ENCODE data around the gene MOXD1. TPM values are rescaled to one million over a fixed set of nuclear protein-coding genes. Genes with fewer than 3 reads are reported as not detected.

The MOXD1 gene
- total RNA-seq (2014; rRNA removed; shearing (Covaris generic)): not detected in 2 replicates

DNA sequence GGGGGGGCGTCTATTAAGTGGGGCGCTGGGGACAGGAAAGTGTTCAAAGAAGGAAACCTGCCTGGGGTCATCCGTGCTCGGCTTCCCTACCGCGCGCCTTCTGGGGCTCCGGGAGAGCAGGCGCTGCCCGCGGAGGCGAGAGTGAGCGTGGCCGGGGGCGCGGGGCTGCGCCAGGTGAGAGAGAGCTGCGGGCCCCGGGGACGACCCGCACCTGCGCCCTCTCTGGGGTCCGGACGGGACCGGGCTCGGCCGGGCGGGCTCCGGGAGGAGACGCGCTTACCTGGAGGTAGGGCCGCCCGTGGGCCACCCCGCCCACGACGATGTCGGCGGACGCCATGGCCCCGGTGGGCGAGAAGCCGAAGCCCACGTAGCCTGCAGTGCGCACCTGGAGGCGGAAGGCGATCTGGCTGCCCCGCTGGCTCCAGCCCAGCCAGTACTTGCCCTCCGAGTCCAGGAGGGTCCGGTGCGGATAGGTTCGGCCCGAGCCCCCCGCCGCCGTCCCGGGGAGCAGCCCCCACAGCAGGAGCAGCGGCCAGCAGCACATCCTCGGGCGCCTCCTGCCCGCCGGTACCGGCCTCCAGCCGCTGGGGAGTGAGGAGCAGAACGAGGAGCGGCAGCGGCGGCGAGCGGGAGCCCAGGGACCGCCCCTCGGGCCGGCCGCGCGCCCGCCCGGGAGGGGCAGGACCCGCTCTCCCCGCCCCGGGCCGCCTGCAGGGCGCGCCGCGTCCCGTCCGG lies at the start of gene MOXD1:
TSS of gene MOXD1 (minus strand) at position 593 of the 735 bp plus-strand sequence. CDS start at position 544, 49 bp downstream.
- no peak for DNase-seq (ENCODE audit: low spot score)
- in situ Hi-C loops (cut with HindIII; ENCODE audit: low sequenced_read_pairs): no loop called here

DNA sequence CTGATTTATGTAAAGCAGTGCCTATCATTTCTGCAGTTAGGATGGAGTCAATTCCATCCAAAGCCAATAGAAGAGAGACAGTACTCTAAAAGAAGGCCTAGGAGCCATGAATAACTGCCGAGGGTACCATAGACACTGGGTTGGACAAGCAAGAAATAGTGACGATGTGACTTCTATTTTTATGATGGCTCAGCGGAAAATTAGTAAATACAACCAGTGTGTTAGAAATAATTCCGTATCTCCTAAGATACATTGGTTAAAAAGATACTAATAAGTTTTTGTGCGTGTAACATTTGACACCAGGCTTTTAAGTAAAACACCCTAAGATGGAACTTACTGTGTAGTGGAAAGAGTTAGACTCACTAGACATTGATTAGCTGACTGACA lies 45.6 kb upstream of the MOXD1 start:
- in situ Hi-C loops (cut with HindIII; ENCODE audit: low sequenced_read_pairs): no loop called here
- no peak for DNase-seq (ENCODE audit: low spot score)

DNA sequence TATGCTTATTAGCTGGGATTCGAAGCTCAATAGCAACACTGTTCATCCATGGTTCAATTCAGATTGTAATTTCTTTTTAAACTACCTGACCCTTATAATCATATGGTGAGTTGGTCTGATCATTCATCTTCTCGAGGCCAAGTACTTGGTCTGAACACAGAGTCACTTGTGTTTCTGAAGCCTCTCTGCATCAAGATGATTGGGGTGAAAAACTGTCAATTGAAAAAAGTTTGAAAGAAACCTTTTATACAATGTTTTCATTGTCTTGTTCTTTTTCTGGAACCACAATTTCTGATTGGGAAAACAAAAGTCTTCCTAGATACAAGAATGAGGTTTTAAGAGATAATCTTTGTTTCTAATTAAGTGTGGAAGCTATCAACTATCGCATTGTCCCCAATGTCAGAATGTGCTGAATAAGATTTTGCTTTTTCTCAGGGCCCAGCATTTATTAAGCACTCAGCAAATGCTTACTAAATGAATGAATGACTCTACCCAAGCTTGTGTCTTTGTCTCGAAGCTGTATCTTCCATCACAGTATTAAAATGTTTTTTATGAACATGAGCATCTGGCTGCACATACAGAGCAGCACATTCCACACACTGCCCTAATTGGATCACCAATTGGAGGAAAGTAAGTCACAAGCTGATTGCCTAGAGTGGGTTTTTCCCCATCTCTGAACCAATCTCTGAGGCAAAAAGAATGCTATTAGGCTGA lies 45.0 kb upstream of the MOXD1 start:
- DNase-seq (ENCODE audit: low spot score): no peak
- in situ Hi-C loops (cut with HindIII; ENCODE audit: low sequenced_read_pairs): no loop called here

DNA sequence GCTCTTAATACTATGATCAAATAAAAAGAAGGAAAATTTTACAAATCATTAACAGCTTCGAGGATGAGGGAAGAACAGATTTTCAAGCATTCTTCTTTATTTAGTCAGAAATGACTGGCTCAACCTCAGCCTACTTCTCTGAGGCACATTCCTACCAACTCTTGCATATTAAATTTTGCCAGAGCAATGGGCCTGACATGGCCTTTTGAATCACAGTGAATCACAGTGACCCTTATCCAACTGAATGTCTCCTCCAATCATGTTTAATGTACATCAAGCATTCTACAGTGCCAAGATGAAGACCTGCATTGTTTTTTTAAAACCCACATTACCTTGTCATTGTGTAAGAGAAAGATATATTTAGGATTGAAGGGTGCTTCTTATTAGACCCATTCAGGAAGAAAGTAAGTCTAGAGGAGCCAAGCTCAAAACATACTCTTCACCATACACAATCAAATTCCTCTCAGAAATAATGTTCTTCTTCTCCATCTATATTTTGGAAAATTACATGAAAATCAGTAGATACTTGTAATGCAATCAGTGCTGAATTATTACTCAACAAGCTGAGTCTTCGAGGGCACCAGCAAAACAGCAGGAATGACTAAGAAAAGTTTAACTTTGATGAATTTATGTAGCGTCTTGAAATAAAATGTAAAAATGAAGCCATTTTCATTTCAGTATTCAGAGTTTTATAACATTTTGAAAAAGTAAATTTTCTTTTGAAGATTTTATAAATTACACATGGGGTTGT lies 44.1 kb upstream of the MOXD1 start:
- no peak for DNase-seq (ENCODE audit: low spot score)
- in situ Hi-C loops (cut with HindIII; ENCODE audit: low sequenced_read_pairs): no loop called here

DNA sequence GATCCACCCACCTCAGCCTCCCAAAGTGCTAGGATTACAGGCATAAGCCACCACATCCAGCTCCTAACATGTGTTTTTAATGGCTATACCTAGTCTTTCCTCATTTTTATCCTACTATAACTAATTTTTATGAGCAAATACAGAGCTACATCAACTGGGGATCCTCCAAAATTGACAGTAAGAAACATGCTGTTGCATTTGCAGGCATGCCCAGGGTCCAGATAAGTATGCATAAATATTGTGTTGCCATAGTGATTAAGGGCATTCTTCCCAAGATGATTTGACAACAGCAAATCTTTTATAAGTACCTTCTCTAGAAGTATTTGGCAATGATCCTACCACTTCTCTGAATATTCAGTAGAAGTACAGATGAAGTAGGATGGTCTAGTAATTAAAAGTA lies 41.9 kb upstream of the MOXD1 start:
- in situ Hi-C loops (cut with HindIII; ENCODE audit: low sequenced_read_pairs): no loop called here
- no peak for DNase-seq (ENCODE audit: low spot score)

DNA sequence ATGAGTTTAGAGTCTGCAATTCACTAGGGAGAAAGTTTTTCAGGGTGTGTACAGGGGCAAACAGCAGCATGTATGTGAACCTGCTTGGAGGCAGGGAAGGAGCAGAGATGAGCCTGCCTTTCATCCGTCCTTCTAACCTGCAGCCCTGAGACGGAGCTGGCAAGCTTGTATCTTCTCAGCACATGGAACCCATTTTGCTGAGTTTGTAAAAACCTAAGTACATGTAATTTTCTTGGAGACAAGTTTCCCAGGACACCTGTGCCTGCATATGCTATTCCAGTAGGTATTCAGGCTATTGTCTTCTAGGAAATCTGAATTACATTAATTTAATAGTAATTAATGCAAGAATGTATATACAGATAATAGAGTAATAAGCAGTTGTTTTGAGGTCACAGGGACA lies 28.8 kb upstream of the MOXD1 start:
- in situ Hi-C loops (cut with HindIII; ENCODE audit: low sequenced_read_pairs): no loop called here
- no peak for DNase-seq (ENCODE audit: low spot score)

DNA sequence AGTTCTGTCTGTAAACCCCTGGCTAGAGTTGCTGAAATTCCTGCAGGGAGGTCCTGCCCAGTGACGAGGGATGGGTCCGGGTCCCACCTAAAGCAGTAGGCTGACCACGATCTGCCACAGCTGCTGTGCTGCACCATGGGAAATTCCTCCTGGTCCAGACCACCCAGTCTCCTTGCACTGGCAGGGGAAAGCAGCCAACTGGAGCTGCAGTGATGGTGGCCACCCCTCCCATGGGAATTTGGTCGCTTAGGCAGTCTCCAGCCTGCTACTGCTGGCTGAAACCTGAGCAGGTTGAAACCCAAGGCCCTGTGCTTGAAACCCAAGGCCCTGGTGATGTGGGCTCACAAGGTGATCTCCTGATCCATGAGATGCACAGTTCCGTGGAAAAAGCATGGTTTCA lies 23.9 kb upstream of the MOXD1 start:
- in situ Hi-C loops (cut with HindIII; ENCODE audit: low sequenced_read_pairs): no loop called here
- no peak for DNase-seq (ENCODE audit: low spot score)

DNA sequence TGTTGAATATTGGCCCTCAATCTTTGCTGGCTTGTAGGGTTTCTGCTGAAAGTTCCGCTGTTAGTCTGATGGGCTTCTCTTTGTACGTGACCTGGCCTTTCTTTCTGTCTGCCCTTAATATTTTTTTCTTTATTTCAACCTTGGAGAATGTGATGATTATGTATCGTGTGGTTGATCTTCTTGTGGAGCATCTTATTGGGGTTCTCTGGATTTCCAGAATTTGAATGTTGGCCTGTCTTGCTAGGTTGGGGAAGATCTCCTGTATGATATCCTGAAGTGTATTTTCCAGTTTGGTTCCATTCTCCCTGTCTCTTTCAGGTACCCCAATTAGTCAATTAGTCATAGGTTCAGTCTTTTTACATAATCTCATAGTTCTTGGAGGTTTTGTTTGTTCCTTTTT lies 22.6 kb upstream of the MOXD1 start:
- in situ Hi-C loops (cut with HindIII; ENCODE audit: low sequenced_read_pairs): no loop called here
- DNase-seq (ENCODE audit: low spot score): no peak

DNA sequence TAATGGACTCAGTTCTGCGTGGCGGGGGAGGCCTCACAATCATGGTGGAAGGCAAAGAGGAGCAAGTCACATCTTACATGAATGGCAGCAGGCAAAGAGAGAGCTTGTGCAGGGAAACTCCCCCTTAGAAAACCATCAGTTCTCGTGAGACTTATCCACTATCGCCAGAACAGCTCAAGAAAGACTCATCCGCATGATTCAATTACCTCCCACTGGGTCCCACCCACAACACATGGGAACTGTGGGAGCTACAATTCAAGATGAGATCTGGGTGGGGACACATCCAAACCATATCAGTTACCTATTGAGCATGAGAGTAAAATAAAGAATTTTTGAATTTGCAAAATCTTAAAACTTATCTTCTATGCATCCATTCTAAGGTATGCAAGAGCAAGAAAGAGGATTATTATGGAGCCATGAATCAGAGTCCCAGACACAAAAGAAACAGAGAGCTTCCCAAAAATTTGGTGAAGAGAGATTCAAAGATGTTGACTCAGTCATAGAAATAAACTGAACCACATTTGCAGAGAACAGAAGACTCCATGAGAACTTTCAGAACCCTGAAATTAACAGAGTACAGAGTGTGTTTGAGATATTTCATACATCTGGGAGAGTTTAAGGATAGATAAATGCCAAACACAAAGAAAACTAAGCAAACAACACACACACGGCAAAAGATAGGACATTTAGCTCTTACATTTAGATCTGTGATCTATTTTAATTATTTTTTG lies 17.1 kb upstream of the MOXD1 start:
- no peak for DNase-seq (ENCODE audit: low spot score)
- in situ Hi-C loops (cut with HindIII; ENCODE audit: low sequenced_read_pairs): no loop called here

DNA sequence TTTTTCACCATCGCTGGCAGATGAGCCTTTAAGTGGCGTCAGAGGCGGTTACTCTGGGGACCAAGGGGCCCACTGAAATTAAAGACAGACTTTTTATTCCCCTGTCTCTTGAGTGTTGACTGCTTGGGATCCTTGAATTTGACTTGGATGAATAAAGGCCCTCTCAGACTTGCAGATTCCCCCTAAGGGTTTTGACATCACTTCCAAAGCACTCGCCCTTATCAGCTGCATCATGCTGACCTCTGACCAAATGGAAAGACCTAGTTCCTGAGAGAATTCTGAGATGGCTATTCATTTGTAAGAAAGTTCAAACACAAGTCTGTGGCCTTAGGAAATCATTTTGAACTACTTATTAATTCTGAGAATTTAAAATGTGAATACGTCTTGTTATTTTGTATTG lies 13.5 kb upstream of the MOXD1 start:
- in situ Hi-C loops (cut with HindIII; ENCODE audit: low sequenced_read_pairs): no loop called here
- DNase-seq (ENCODE audit: low spot score): no peak

DNA sequence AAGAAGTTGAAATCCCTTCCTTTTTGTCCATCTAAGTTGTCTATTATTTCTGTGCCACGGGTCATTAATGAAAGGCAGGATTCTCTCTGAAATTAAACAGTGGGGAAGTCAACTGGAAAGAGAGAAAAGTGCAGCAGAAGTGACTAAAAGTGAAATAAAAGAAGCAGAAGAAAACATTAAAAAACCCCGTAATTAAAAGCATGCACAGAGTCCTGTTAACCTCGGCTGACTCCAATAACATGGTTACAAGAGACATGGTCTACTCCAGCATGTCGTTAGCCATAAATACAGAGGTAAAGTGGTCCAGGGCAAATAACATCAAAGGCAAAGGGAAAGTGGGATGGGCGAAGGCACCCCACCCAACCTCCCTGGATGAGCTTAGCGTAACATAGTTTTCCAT lies 13.0 kb upstream of the MOXD1 start:
- in situ Hi-C loops (cut with HindIII; ENCODE audit: low sequenced_read_pairs): no loop called here
- no peak for DNase-seq (ENCODE audit: low spot score)

DNA sequence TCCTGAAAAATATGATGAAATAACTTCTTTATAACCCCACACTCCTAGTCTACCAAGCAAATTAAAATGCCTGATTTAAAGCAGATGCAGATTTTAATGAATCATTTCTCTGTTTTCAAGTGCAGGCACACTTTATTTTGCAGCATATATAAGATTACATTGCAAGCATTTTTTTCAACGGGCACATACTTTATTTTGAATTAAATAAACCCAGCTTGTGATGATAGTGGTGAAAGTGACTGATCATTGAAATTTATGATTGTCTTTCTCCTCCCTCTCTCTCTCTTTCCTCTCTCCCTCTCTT lies 12.2 kb upstream of the MOXD1 start:
- in situ Hi-C loops (cut with HindIII; ENCODE audit: low sequenced_read_pairs): no loop called here
- DNase-seq (ENCODE audit: low spot score): no peak

DNA sequence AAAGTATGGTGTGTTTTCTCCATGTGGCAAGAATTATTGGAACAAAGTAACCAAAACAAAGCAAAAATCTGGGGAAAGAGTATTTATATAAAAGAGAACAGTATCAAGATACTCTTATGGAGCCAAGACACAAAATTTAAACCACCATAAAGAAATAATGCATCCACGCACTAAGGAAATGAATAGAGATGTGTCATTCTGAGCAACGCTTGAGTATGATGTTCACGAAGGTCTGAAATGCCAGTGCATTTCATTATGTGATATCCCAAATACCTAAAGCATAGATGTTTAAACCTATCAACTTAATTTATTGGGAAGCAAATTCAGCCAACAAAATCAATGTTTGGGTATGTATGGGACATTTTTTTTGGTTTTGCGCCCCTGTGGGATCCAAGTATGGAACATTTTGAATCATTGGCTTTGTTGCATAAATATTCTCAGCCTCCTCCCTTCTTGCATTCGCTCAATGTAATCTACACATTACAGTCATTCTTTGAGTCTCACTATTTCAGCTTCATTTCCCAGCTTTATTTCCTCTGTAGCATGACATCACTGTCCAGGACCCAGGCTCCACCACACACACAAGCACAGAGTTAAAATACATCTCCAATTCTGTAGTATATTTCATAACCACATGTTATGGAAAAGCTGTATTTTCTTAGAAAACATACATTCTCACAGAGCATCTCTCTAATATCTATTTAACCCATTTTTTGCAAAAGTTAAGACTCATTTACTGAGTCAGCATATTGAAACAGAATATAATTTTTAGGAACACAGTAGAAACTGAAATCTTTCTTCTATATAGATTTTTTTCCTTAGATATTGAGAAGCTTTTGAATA lies 11.6 kb upstream of the MOXD1 start:
- in situ Hi-C loops (cut with HindIII; ENCODE audit: low sequenced_read_pairs): no loop called here
- no peak for DNase-seq (ENCODE audit: low spot score)

DNA sequence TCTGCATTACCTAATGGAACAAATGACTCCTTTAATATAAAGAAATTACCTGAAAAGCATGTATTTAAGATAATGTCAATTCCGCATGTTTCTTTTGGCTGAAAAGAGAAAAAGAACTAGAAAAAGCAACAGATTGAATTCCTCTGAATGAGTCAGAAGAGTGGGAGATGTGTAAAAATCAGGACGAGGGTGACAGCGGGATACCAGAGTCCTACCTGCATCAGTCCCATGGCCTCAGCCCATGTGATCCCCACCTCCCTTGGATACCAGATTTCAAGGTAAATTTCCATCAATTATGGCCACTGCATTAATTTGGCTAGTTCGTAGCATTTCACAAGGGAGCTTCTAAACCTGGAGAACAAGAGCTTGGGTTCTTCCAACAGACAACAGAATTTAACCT lies 10.0 kb upstream of the MOXD1 start:
- in situ Hi-C loops (cut with HindIII; ENCODE audit: low sequenced_read_pairs): no loop called here
- no peak for DNase-seq (ENCODE audit: low spot score)

DNA sequence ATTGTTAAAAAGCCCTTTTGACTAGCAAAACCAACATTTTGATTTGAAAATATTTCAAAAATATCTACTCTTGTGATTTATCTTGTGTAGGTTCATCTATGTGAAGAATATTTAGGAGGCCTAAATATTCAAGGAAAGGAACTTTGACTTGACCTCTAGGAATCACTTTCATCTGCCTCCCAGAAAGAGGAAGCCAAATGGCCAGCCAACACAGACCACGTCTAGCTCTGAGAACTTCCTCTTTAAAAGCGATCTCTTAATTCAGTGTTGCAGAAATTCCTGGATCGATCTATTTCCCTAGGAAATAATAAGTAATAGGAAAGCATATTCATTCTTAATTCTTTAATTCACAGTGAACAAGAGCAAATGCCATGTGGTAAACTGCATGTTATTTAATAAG lies 9.6 kb upstream of the MOXD1 start:
- in situ Hi-C loops (cut with HindIII; ENCODE audit: low sequenced_read_pairs): no loop called here
- no peak for DNase-seq (ENCODE audit: low spot score)

DNA sequence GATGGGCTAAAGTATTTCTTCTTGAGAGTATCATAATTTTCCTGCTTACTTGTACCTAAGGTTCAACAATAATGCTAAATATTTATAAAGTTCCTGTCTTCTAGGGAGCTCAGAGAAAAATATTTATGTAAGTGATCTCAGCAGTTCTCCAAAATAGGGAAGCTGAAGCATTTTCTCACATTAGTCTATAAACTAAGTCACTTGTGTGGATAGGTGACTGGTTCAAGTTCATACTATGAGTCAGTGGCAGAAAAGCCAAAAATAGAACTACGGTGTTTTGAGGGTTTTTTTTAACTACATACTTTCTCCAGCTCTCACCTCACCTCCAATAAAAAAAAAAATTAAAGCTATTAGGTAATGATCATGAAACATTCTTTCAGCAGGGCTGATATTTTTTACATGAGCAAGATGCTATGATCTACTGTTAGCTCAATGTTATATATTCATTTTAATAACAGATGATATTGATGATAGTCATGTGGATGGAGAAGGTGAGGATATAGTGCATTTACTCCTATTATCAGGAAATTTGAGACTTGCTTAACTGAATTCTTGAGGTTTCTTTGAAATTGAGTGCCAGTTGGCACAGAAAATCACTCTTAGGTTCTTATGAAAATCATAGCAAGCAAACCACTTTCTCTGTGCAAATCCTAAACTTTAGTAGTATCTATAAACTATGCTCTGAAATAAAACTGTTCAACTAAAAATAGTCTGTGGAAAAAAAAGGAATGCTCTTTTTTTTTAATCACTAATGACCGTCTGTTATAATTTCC lies 4.1 kb upstream of the MOXD1 start:
- DNase-seq (ENCODE audit: low spot score): no peak
- in situ Hi-C loops (cut with HindIII; ENCODE audit: low sequenced_read_pairs): no loop called here

DNA sequence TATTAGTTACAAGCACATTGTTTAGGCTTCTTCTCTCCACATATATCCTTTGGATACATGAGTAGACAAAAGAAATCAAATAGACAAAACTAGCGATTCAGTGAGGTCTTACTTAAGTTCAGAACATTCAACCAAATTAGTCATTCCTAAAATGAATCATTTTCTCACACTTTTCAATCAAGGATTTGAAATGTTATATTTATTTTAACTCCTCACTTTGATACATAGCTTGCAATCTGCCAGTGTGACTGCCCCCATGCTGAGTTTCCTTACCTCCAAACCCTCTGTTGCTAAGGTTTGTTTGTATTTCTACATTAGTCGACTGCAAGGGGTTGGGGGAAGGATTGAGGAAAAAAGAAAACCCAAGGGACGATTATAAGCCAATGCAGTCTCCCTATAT lies 3.5 kb upstream of the MOXD1 start:
- no peak for DNase-seq (ENCODE audit: low spot score)
- in situ Hi-C loops (cut with HindIII; ENCODE audit: low sequenced_read_pairs): no loop called here

DNA sequence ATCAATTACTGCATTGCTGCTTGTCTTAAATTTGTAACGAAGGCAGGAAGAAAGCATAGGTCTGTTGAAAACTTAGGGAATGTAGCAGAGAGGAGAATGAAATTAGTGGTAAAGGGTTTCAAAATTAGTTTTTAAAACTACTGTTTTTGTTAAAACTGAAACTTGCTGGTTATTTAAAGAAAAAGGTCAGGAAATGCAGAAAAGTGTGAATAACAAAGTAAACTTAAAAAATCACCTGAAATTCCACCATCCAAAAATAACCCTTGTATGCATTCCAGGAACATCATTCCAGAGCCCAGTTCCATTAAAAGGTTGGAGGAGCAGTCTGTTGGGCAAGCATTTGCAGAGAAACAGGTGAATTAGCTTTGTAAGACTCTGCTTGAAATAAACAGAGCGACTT lies 3.1 kb upstream of the MOXD1 start:
- in situ Hi-C loops (cut with HindIII; ENCODE audit: low sequenced_read_pairs): no loop called here
- no peak for DNase-seq (ENCODE audit: low spot score)

All from G401 (cell line).